Measurements from ENCODE around the gene FCN1. TPM values are rescaled to one million over a fixed set of nuclear protein-coding genes. Genes with fewer than 3 reads are reported as not detected.

The FCN1 gene
- total and polyA plus RNA-seq, 2 donors (not counting 1 experiment from before 2014, with no cell fraction given) = not detected

- Histone ChIP-seq H3K27ac (ENCODE audit: insufficient read depth, low read length) (no peak overlapping the region), H3K4me3 (replicated peaks in 1 of 4; ENCODE audit: control extremely low read depth in 1 of 4, insufficient read depth in 1 of 4, low read depth in 3 of 4, low read length in 4 of 4) (no peak overlapping the region), H3K27me3 (ENCODE audit: control insufficient read depth, insufficient read depth, low read length) (peaks cover 3% of the 10 kb centered on the region), H2AFZ (ENCODE audit: low read length) (no peak overlapping the region), H3K9me3 (ENCODE audit: control insufficient read depth, insufficient read depth, low read depth, low read length) (no peaks in the 10 kb centered on the region), H3K9ac (ENCODE audit: insufficient read depth, low read length) (no peak overlapping the region), H4K20me1 (ENCODE audit: control insufficient read depth, extremely low read depth, insufficient read depth, low read length) (no peaks in the 10 kb centered on the region), H3K4me1 (ENCODE audit: control insufficient read depth, extremely low read depth, insufficient read depth, low read length) (no peaks in the 10 kb centered on the region), H3K4me2 (ENCODE audit: extremely low read depth, insufficient read depth, low read length) (no peak overlapping the region), H3K36me3 (ENCODE audit: control insufficient read depth, insufficient read depth, low read length) (no peaks in the 10 kb centered on the region), H3K79me2 (ENCODE audit: control insufficient read depth, insufficient read depth, low read length) (no peaks in the 10 kb centered on the region)
- TF ChIP-seq CTCF (conservative IDR thresholded peaks at IDR 0.05 in 1 of 2, IDR thresholded peaks at IDR 0.05 in 1 of 2; ENCODE audit: low read depth in 1 of 2, low read length in 2 of 2) = no peak
- no peak for TF ChIP-seq EZH2 (IDR thresholded peaks at IDR 0.05; ENCODE audit: low read length, missing control alignments)
- no peak for DNase-seq (ENCODE audit: low read depth in 2 of 2)
Observed at GRCh38 chr9:134875371-134875770, 42.3 kb downstream of the FCN1 start.

- Histone ChIP-seq H2AFZ (ENCODE audit: low read length) (no peak overlapping the region), H4K20me1 (ENCODE audit: control insufficient read depth, extremely low read depth, insufficient read depth, low read length) (no peaks in the 10 kb centered on the region), H3K4me2 (ENCODE audit: extremely low read depth, insufficient read depth, low read length) (no peak overlapping the region), H3K79me2 (ENCODE audit: control insufficient read depth, insufficient read depth, low read length) (no peaks in the 10 kb centered on the region), H3K9me3 (ENCODE audit: control insufficient read depth, insufficient read depth, low read depth, low read length) (no peaks in the 10 kb centered on the region), H3K27ac (ENCODE audit: insufficient read depth, low read length) (no peak overlapping the region), H3K9ac (ENCODE audit: insufficient read depth, low read length) (no peak overlapping the region), H3K36me3 (ENCODE audit: control insufficient read depth, insufficient read depth, low read length) (no peaks in the 10 kb centered on the region), H3K4me3 (replicated peaks in 1 of 4; ENCODE audit: control extremely low read depth in 1 of 4, insufficient read depth in 1 of 4, low read depth in 3 of 4, low read length in 4 of 4) (no peak overlapping the region), H3K27me3 (ENCODE audit: control insufficient read depth, insufficient read depth, low read length) (peaks cover 3% of the 10 kb centered on the region), H3K4me1 (ENCODE audit: control insufficient read depth, extremely low read depth, insufficient read depth, low read length) (no peaks in the 10 kb centered on the region)
- DNase-seq (ENCODE audit: low read depth in 2 of 2) = no peak
- TF ChIP-seq CTCF (conservative IDR thresholded peaks at IDR 0.05 in 1 of 2, IDR thresholded peaks at IDR 0.05 in 1 of 2; ENCODE audit: low read depth in 1 of 2, low read length in 2 of 2) (no peak), EZH2 (IDR thresholded peaks at IDR 0.05; ENCODE audit: low read length, missing control alignments) (no peak)
Observed at GRCh38 chr9:134872482-134873231, 45.1 kb downstream of the FCN1 start.

- no peak overlapping the region for H3K4me3 ChIP-seq (replicated peaks in 1 of 4; ENCODE audit: control extremely low read depth in 1 of 4, insufficient read depth in 1 of 4, low read depth in 3 of 4, low read length in 4 of 4)
- no peak overlapping the region for H3K27ac ChIP-seq (ENCODE audit: insufficient read depth, low read length)
- no peaks in the 10 kb centered on the region for H3K36me3 ChIP-seq (ENCODE audit: control insufficient read depth, insufficient read depth, low read length)
- no peaks in the 10 kb centered on the region for H4K20me1 ChIP-seq (ENCODE audit: control insufficient read depth, extremely low read depth, insufficient read depth, low read length)
- no peak overlapping the region for H3K9ac ChIP-seq (ENCODE audit: insufficient read depth, low read length)
- H3K79me2 ChIP-seq (ENCODE audit: control insufficient read depth, insufficient read depth, low read length) = no peaks in the 10 kb centered on the region
- H3K9me3 ChIP-seq (ENCODE audit: control insufficient read depth, insufficient read depth, low read depth, low read length) = no peaks in the 10 kb centered on the region
- peak in 1 of 2 donors; percentile 79 for DNase-seq (ENCODE audit: low read depth in 2 of 2)
- H2AFZ ChIP-seq (ENCODE audit: low read length) = no peak overlapping the region
- peaks cover 3% of the 10 kb centered on the region for H3K27me3 ChIP-seq (ENCODE audit: control insufficient read depth, insufficient read depth, low read length)
- TF ChIP-seq CTCF (conservative IDR thresholded peaks at IDR 0.05 in 1 of 2, IDR thresholded peaks at IDR 0.05 in 1 of 2; ENCODE audit: low read depth in 1 of 2, low read length in 2 of 2) (no peak), EZH2 (IDR thresholded peaks at IDR 0.05; ENCODE audit: low read length, missing control alignments) (no peak)
- no peak overlapping the region for H3K4me2 ChIP-seq (ENCODE audit: extremely low read depth, insufficient read depth, low read length)
- H3K4me1 ChIP-seq (ENCODE audit: control insufficient read depth, extremely low read depth, insufficient read depth, low read length) = no peaks in the 10 kb centered on the region
Observed at GRCh38 chr9:134871697-134872340, 45.9 kb downstream of the FCN1 start.

Data from fibroblast of lung (primary cell).